ENCODE measurements around the gene ALDOB. TPM values are rescaled to one million over a fixed set of nuclear protein-coding genes. Genes with fewer than 3 reads are reported as not detected.

ALDOB gene
- total RNA-seq, 1 experiment from 2014 or later = 1.2 TPM

DNA sequence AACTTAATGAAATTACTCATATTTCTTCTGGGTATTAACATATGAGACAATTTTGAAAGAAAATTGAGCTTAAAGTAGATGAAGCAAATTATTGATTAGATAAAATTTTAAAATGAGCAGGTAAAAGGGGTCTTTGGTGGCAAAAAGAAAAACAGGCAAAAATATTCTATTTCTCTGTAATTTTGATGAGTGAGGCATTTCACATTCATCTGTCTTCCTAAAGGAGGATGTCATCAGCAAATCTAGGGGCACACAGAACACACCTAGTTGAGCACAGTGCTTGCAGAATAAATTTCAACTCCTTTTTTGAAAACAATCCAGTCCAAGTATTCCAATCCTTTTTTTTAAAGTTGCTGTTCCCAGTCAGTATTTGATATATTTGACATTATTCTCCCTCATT, 20.7 kb downstream of the ALDOB start:
- no peaks in the 10 kb centered on the region for H3K4me1 ChIP-seq (ENCODE audit: control insufficient read depth in 1 of 2, insufficient read depth in 2 of 2, low read length in 2 of 2)
- no peaks in the 10 kb centered on the region for H4K20me1 ChIP-seq (ENCODE audit: insufficient read depth)
- H3K9ac ChIP-seq (ENCODE audit: low read length) = no peak overlapping the region
- no peak overlapping the region for H2AFZ ChIP-seq (ENCODE audit: low read depth, low read length, poor library complexity, severe bottlenecking)
- H3K79me2 ChIP-seq (ENCODE audit: insufficient read depth, low read length) = no peaks in the 10 kb centered on the region
- no peak overlapping the region for H3K4me3 ChIP-seq (replicated peaks in 1 of 2; ENCODE audit: low read depth in 1 of 2, low read length in 2 of 2)
- RAD21 ChIA-PET (ENCODE audit: low non-redundant PET in 1 of 2, low total read pairs in 2 of 2, uncharacterized antibody in 2 of 2, unreplicated experiment in 2 of 2) = no interaction called here
- H3K9me2 ChIP-seq (ENCODE audit: insufficient read depth) = no peaks in the 10 kb centered on the region
- no TSS peak for BruUV-seq (replicated peaks)
- TF ChIP-seq TCF7L2 (IDR thresholded peaks at IDR 0.05; ENCODE audit: borderline replicate concordance, extremely low read depth, insufficient read depth, insufficient read length) (no peak), ZNF274 (IDR thresholded peaks at IDR 0.05; ENCODE audit: low read depth, low read length) (no peak), EZH2 (IDR thresholded peaks at IDR 0.05) (no peak), EGR1 (IDR thresholded peaks at IDR 0.05; ENCODE audit: low read depth) (no peak), POLR2A (IDR thresholded peaks at IDR 0.05; ENCODE audit: borderline replicate concordance, extremely low read depth, insufficient read depth, insufficient read length) (no peak), SIN3A (IDR thresholded peaks at IDR 0.05; ENCODE audit: low read depth) (no peak), ZFX (IDR thresholded peaks at IDR 0.05) (no peak), CEBPB (IDR thresholded peaks at IDR 0.05; ENCODE audit: low read depth) (no peak), EZH2phosphoT487 (IDR thresholded peaks at IDR 0.05; ENCODE audit: borderline replicate concordance) (no peak), YY1 (IDR thresholded peaks at IDR 0.05; ENCODE audit: extremely low read depth, insufficient replicate concordance, low read depth, low read length) (no peak), ELF1 (IDR thresholded peaks at IDR 0.05; ENCODE audit: borderline replicate concordance, low read depth) (no peak), CBX3 (IDR thresholded peaks at IDR 0.05; ENCODE audit: low read depth) (no peak), RAD21 (IDR thresholded peaks at IDR 0.05; ENCODE audit: low read depth) (no peak), FOSL1 (IDR thresholded peaks at IDR 0.05; ENCODE audit: low read depth) (no peak), POLR2AphosphoS5 (IDR thresholded peaks at IDR 0.05; ENCODE audit: low read depth, low read length) (no peak)
- TF ChIP-seq, protein P1, sequence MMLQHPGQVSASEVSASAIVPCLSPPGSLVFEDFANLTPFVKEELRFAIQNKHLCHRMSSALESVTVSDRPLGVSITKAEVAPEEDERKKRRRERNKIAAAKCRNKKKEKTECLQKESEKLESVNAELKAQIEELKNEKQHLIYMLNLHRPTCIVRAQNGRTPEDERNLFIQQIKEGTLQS (IDR thresholded peaks at IDR 0.05) = no peak
- TF ChIP-seq, protein P2, sequence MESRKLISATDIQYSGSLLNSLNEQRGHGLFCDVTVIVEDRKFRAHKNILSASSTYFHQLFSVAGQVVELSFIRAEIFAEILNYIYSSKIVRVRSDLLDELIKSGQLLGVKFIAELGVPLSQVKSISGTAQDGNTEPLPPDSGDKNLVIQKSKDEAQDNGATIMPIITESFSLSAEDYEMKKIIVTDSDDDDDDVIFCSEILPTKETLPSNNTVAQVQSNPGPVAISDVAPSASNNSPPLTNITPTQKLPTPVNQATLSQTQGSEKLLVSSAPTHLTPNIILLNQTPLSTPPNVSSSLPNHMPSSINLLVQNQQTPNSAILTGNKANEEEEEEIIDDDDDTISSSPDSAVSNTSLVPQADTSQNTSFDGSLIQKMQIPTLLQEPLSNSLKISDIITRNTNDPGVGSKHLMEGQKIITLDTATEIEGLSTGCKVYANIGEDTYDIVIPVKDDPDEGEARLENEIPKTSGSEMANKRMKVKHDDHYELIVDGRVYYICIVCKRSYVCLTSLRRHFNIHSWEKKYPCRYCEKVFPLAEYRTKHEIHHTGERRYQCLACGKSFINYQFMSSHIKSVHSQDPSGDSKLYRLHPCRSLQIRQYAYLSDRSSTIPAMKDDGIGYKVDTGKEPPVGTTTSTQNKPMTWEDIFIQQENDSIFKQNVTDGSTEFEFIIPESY (IDR thresholded peaks at IDR 0.05; ENCODE audit: extremely low read depth, insufficient replicate concordance, low read length) = no peak
- TF ChIP-seq, protein P3, sequence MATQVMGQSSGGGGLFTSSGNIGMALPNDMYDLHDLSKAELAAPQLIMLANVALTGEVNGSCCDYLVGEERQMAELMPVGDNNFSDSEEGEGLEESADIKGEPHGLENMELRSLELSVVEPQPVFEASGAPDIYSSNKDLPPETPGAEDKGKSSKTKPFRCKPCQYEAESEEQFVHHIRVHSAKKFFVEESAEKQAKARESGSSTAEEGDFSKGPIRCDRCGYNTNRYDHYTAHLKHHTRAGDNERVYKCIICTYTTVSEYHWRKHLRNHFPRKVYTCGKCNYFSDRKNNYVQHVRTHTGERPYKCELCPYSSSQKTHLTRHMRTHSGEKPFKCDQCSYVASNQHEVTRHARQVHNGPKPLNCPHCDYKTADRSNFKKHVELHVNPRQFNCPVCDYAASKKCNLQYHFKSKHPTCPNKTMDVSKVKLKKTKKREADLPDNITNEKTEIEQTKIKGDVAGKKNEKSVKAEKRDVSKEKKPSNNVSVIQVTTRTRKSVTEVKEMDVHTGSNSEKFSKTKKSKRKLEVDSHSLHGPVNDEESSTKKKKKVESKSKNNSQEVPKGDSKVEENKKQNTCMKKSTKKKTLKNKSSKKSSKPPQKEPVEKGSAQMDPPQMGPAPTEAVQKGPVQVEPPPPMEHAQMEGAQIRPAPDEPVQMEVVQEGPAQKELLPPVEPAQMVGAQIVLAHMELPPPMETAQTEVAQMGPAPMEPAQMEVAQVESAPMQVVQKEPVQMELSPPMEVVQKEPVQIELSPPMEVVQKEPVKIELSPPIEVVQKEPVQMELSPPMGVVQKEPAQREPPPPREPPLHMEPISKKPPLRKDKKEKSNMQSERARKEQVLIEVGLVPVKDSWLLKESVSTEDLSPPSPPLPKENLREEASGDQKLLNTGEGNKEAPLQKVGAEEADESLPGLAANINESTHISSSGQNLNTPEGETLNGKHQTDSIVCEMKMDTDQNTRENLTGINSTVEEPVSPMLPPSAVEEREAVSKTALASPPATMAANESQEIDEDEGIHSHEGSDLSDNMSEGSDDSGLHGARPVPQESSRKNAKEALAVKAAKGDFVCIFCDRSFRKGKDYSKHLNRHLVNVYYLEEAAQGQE (IDR thresholded peaks at IDR 0.05; ENCODE audit: low read depth) = no peak
- TF ChIP-seq, protein P4, sequence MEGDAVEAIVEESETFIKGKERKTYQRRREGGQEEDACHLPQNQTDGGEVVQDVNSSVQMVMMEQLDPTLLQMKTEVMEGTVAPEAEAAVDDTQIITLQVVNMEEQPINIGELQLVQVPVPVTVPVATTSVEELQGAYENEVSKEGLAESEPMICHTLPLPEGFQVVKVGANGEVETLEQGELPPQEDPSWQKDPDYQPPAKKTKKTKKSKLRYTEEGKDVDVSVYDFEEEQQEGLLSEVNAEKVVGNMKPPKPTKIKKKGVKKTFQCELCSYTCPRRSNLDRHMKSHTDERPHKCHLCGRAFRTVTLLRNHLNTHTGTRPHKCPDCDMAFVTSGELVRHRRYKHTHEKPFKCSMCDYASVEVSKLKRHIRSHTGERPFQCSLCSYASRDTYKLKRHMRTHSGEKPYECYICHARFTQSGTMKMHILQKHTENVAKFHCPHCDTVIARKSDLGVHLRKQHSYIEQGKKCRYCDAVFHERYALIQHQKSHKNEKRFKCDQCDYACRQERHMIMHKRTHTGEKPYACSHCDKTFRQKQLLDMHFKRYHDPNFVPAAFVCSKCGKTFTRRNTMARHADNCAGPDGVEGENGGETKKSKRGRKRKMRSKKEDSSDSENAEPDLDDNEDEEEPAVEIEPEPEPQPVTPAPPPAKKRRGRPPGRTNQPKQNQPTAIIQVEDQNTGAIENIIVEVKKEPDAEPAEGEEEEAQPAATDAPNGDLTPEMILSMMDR (IDR thresholded peaks at IDR 0.05 in 2 of 3, conservative IDR thresholded peaks at IDR 0.05 in 1 of 3; ENCODE audit: borderline replicate concordance in 1 of 3, insufficient read depth in 1 of 3, low read depth in 2 of 3, low read length in 2 of 3) = no peak
- CTCF ChIA-PET = no interaction called here
- no peak overlapping the region for H3K4me2 ChIP-seq (ENCODE audit: low read length)
- peaks cover 5% of the 10 kb centered on the region; the same call in 1 of the 2 replicates for H3K27me3 ChIP-seq (ENCODE audit: insufficient read depth, low read length)
- H3K9me3 ChIP-seq (ENCODE audit: control insufficient read depth in 1 of 2, insufficient read depth in 1 of 2, low read depth in 1 of 2, low read length in 2 of 2) = no peaks in the 10 kb centered on the region
- ATAC-seq = no peak
- intact Hi-C loops (cut with micrococcal nuclease) = no loop called here
- POLR2A ChIA-PET = no interaction called here
- H3K27ac ChIP-seq (ENCODE audit: low read depth, low read length) = no peak overlapping the region
- H3K36me3 ChIP-seq (ENCODE audit: control insufficient read depth in 1 of 2, insufficient read depth in 2 of 2, low read length in 2 of 2) = no peaks in the 10 kb centered on the region
- no peak for DNase-seq (ENCODE audit: low read depth, low spot score)
